ENCODE data around the gene SLIT3. TPM values are rescaled to one million over a fixed set of nuclear protein-coding genes. Genes with fewer than 3 reads are reported as not detected.

SLIT3 gene
- total and polyA plus RNA-seq, 9 of the 15 experiments (the other 6 are each of a cell fraction or from before 2014, with no cell fraction given), result 0.01 to 0.04 TPM; not detected in 7

DNA sequence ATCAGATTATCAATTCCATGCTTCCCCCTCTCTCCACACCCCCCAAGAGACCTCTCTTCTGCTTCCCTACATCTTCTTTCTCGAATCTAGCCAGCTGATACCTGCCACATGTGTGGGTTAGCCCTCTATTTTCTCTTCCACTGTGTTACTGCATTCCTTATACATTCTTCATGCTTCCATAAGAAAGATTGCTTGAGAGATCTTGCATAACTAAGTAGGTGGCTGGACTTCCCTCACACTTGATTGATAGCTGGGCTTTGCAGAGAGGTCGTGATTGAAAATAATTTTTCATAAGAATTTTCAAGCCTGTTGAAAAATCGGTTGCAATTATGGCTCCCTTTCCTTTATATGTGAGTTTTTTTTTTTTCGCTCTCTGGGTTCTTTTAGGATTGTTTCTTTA lies 688.8 kb downstream of the SLIT3 start:
- FAIRE-seq (no peak), DNase-seq (ENCODE audit: extremely low read depth in 1 of 4, low spot score in 3 of 4) (no peak), ATAC-seq (no peak)
- no peak overlapping the region for H3K9ac ChIP-seq (ENCODE audit: insufficient read depth in 1 of 2, low read depth in 2 of 2, low read length in 2 of 2)
- POLR2A ChIA-PET, result interaction anchor here (1.1 kb wide), 1 partner anchor 10 kb away, joined by 3 read pairs; no protein-coding TSS in a partner anchor
- 0% methylated on average over 4 of the region's 4 CpGs for WGBS (ENCODE audit: insufficient coverage, low coverage, missing lambda C conversion rate)
- H3K9me1 ChIP-seq (ENCODE audit: control insufficient read depth, insufficient read depth, low read length), result no peaks in the 10 kb centered on the region
- BruUV-seq (replicated peaks), result no TSS peak
- H3K27me3 ChIP-seq (ENCODE audit: control insufficient read depth in 2 of 2, insufficient read depth in 2 of 2, low read length in 2 of 2), result peaks cover 17 to 32% of the 10 kb centered on the region in 2 experiments
- no peak overlapping the region for H3K4me2 ChIP-seq (ENCODE audit: insufficient read depth, low read length)
- H3K79me2 ChIP-seq (ENCODE audit: control insufficient read depth, insufficient read depth, low read length), result no peaks in the 10 kb centered on the region
- intact Hi-C loops (cut with micrococcal nuclease), result no loop called here
- H3K36me3 ChIP-seq (ENCODE audit: control insufficient read depth, insufficient read depth, low read length), result no peaks in the 10 kb centered on the region
- in situ Hi-C loops (cut with MboI), result no loop called here
- CTCF ChIA-PET (ENCODE audit: low intra/inter-chr PET ratio), result no interaction called here
- no peaks in the 10 kb centered on the region for H3K4me1 ChIP-seq (replicated peaks in 1 of 2; ENCODE audit: control insufficient read depth in 2 of 2, insufficient read depth in 2 of 2, low read length in 2 of 2)
- H4K20me1 ChIP-seq (replicated peaks; ENCODE audit: control insufficient read depth, insufficient read depth, low read length), result no peaks in the 10 kb centered on the region
- no peak overlapping the region for H3K4me3 ChIP-seq
- no peak overlapping the region for H2AFZ ChIP-seq (ENCODE audit: low read depth, low read length)
- H3K9me3 ChIP-seq (replicated peaks; ENCODE audit: control insufficient read depth, insufficient read depth, low read depth, low read length), result no peaks in the 10 kb centered on the region
- H3K27ac ChIP-seq (ENCODE audit: extremely low read depth, low read depth, low read length), result no peak overlapping the region
- TF ChIP-seq DDX20 (tag; IDR thresholded peaks at IDR 0.05; ENCODE audit: low read depth) (no peak), NFYB (IDR thresholded peaks at IDR 0.05; ENCODE audit: extremely low read depth, insufficient read length) (no peak), TRIM25 (IDR thresholded peaks at IDR 0.05; ENCODE audit: borderline replicate concordance) (no peak), EGR1 (conservative IDR thresholded peaks at IDR 0.05) (no peak), HDGF (IDR thresholded peaks at IDR 0.05) (no peak), ARNT (IDR thresholded peaks at IDR 0.05) (no peak), KAT7 (CRISPR knock-in tag; IDR thresholded peaks at IDR 0.05; ENCODE audit: borderline replicate concordance) (no peak), CHD2 (IDR thresholded peaks at IDR 0.05; ENCODE audit: low read depth, low read length) (no peak), CBX3 (IDR thresholded peaks at IDR 0.05; ENCODE audit: borderline replicate concordance in 1 of 2, low read length in 2 of 2) (no peak), HCFC1 (IDR thresholded peaks at IDR 0.05; ENCODE audit: low read depth, low read length) (no peak), ZNF408 (CRISPR knock-in tag; IDR thresholded peaks at IDR 0.05; ENCODE audit: low read depth) (no peak), HDAC8 (tag; IDR thresholded peaks at IDR 0.05) (no peak), CCAR2 (IDR thresholded peaks at IDR 0.05; ENCODE audit: low read depth, low read length) (no peak), ZNF431 (CRISPR knock-in tag; IDR thresholded peaks at IDR 0.05) (no peak), PHF8 (IDR thresholded peaks at IDR 0.05; ENCODE audit: borderline replicate concordance, low read length) (no peak)
- TF ChIP-seq, protein P1, sequence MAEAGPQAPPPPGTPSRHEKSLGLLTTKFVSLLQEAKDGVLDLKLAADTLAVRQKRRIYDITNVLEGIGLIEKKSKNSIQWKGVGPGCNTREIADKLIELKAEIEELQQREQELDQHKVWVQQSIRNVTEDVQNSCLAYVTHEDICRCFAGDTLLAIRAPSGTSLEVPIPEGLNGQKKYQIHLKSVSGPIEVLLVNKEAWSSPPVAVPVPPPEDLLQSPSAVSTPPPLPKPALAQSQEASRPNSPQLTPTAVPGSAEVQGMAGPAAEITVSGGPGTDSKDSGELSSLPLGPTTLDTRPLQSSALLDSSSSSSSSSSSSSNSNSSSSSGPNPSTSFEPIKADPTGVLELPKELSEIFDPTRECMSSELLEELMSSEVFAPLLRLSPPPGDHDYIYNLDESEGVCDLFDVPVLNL (CRISPR knock-in tag; IDR thresholded peaks at IDR 0.05; ENCODE audit: low read depth), result no peak
